ENCODE measurements around the gene STX10.
A peak's percentile ranks its signal among the peaks of the same experiment; 100 is the strongest.
"Not testable (repeated sequence)": the region's sequence is repeated elsewhere in the genome, so short reads cannot be mapped to it uniquely, and the experiment has no call there.

Gene STX10

GRCh38 chr19:13164343-13165161 is 14.4 kb upstream of the STX10 start:
- DNase-seq, result no peak

- peak; percentile 46 for DNase-seq
Measured at GRCh38 chr19:13163609-13164342, 13.6 kb upstream of the STX10 start.

DNA sequence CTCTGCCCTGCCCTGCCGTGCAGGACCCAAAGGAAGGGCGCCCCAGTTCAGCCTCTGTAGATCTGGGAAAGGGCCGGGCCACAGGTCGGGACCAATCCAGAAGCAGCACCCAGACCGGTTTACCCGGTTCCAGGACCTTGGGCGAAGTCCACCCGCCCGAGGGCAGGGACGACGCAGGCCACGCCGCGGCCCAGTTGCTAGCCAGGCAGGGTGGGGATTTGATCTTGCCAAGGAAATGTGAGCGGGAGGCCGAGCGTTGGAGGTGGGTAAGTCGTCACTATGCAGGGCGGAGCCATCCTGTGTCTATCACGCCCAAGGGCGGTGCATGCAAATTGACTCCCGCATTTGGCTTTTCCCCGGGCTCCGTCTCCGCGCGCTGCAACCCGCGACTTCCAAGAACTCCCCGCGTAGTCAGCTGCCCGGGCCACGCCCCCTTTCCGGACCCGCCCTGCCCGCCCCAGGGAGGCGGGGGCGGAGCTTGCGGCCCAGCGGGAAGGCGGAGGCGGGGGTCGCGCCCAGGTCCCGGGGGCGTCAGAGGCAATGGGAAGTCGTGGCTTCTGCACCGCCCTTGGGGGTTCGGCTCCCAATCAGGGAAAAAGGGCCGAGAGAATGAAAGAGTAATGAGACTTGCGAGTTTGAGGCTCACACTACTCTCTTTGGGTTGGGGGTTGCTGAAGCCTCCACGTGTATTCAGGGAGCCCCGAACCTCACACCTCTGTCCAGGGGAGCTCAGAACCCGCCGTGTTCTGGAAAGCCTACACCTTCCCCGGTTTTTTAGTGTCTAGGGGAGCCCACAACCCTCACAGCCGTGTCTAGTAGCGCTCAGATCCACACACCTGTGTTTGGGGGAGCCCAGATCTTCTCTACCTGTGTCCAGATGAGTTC is 12.8 kb upstream of the STX10 start:
- DNase-seq, result peak; percentile 93

DNA sequence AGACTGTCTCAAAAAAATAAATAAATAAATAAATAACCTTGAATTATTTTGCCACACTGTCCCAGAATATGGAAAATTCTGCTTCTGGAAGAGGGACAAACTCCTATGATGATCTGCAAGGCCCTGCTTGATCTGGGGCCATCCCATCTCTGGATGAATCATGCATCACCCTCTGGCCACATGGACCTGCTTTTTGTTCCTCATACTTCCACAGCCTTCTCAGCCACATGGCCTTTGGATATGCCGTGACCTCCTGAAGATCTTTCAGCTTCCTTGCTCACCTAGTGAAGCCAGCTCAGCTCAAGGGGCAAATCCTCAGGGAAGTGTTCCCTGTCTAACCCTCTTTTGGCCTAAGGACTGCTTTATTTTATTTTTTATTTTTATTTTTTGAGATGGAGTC is 10.4 kb upstream of the STX10 start:
- DNase-seq, result no peak

DNA sequence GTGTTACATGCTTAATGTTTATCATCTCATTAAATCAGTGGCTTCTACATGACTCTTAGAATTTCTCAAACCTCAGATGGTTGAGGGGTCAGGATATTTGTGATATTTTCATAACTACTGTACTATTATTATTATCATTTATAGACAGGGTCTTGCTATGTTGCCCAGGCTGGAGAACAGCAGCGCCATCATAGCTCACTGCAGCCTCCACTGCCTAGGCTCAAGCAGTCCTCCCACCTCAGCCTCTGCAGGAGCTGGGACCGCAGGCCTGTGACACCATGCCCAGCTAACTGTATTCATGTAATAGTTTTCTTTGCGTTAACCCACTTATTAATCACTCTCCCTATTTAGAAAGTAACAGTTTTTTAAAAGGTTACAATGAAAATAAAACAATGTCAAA is 9.5 kb upstream of the STX10 start:
- no peak for DNase-seq

- DNase-seq, result peak; percentile 69
Measured at GRCh38 chr19:13155472-13156359, 5.5 kb upstream of the STX10 start.

GRCh38 chr19:13154911-13155471 is 4.8 kb upstream of the STX10 start:
- DNase-seq, result no peak

DNA sequence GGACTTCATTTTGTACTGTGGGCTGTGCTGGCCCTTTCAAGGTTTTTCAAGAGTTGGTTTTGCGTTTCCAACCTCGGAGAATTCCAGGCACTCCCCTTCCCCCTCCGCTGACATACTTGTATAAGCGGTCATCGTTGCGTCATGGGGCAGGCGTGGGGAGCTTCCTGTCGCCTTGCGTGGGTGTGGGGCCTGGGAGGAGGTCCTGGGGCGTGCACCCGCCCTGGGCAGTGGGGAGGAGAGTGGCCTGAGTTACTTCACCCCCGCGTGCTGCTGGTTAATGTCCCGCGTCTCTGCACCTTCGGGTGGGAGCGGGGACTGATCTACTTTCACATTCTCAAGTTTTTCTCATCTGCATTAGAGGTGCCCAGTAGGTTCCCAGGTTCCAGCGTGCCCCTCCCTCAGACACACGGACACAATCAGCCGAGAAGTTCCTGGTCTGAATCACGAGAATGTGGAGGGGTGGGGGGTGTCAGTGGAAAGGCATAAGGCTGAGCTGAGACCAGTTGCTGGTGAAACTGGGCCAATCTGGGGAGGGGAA is 4.1 kb upstream of the STX10 start:
- DNase-seq, result peak; percentile 86

GRCh38 chr19:13153569-13154240 is 3.5 kb upstream of the STX10 start:
- no peak for DNase-seq

DNA sequence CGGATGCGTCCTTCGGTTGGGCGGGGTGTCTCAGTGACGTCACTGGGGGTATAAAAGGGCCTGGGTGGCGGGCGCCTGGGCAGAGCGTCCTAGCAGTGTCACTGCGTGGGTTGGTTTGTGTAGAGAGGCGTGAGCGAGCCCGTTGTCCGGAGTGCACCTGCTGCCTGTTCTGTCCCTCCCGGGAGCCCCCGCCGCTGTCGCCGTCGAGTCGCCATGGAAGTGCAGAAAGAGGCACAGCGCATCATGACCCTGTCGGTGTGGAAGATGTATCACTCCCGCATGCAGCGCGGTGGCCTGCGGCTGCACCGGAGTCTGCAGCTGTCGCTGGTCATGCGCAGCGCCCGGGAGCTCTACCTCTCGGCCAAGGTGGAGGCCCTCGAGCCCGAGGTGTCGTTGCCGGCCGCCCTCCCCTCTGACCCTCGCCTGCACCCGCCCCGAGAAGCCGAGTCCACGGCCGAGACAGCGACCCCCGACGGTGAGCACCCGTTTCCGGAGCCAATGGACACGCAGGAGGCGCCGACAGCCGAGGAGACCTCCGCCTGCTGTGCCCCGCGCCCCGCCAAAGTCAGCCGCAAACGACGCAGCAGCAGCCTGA is 2.9 kb upstream of the STX10 start:
- DNase-seq, result peak; percentile 89

DNA sequence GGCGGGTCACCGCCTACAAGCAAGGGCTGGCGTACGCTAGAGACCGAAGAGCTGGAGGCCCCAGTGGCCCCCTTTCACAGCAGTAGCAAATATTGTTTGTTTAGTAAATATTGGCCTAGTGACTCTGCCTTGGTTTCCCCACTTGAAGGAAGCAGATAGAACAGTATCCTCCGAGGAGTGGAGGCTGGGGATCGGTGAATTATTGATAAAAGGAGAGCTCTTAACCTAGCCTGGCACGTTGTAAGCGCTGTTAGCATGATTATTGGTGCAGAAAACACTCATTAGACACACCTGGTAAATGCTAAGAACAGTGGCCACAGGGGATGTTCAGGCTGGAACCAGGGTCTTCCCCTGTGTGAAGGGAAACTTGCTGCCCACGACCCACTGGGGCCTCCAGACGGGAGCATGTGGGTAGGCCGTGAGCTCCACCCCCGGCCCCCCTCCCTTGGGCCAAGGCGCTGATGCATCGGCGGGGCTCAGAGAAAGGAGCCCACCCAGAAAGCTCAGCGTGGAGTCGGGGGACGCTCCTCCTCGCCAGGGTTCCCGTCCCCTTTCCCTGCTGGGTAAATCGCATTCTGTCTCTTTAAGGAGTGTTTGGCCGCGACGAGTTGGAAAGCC is 2.3 kb upstream of the STX10 start:
- no peak for DNase-seq

GRCh38 chr19:13151605-13152355 is 1.6 kb upstream of the STX10 start:
- peak; percentile 95 for DNase-seq

DNA sequence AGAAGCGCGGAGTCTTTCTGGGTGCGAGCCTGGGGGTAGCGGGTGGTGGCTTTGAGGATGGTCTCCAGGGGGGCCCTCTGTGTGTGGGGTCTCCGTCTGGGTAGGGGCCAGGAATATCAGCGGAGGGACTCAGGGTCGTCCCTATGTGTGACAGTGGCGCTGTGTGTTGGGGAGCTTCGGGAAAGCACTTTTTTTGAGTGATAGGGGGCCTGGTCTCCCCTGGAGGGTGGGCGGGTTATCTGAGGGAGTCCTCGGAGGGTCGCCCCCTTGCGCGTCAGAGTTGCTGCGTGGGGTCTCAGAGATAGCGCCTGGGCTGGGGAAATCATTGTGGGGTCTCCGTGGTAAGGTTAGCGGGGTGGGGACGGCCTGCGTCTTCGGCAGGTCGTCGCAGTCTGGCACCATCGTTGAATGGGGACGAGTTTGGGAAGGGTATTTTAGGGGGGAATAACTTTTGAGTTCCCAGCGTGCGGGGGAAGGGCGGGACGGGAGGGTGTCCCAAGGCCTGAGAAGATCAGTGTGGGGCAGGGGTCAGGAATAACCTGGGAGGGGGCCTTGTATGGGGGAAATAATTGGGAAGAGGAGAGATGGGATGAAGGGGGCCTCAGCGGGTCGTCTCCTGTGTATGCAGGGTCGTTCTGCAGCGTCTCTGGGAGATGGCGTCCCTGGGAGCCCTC is 893 bp upstream of the STX10 start:
- DNase-seq, result no peak

- no peak for DNase-seq
Measured at GRCh38 chr19:13149628-13150186, 468 bp downstream of the STX10 start.

DNA sequence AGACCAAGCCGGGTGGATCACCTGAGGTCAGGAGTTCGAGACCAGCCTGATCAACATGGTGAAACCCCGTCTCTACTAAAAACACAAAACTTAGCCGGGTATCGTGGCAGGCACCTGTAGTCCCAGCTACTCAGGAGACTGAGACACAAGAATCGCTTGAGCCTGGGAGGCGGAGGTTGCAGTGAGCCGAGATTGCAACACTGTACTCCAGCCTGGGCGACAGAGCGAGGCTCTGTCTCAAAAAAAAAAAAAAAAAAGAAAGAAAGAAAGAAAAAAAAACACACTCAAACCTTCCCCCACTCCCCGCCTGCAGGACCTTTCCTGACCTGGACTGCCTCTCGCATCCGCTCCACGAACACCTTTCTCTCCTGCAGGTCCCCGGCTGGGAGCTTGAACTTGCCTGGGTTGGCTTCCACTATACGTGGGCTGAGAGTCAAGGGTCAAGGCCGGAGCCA is 975 bp downstream of the STX10 start:
- not testable (repeated sequence) for DNase-seq

DNA sequence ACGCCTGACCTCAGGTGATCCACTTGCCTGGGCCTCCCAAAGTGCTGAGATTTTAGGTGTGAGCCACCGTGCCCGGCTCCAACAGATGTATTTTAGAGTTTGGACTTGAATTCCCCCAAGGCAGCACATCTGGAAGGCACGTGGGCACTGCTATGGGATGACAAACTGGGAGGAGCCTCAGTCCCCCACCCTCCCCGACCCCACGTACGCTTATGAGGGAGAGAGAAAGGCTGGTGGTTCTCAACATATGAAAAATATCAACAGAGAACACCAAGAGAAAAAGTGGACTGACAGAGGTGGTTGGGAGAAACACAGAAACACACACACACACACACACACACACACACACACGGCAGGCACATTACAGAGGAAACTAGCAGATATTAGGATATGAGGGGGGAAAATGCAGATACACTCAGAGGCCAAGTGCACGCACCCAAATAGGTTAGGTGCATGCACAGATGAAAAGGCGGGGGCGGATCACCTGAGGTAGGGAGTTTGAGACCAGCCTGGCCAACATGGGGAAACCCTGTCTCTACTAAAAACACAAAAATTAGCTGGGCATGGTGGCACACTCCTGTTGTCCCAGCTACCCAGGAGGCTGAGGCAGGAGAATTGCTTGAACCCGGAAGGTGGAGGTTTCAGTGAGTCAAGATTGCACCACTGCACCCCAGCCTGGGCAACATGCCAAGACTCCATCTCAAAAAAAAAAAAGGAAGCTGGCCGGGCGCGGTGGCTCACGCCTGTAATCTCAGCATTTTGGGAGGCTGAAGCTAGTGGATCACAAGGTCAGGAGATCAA is 3.2 kb downstream of the STX10 start:
- DNase-seq, result no peak

- no peak for DNase-seq
Measured at GRCh38 chr19:13139633-13140311, 10.4 kb downstream of the STX10 start.

Data from amniotic stem cell (primary cell).